HG03354 (cell line): ENCODE data around the gene TRIM52.
"Not testable (repeated sequence)": the region's sequence is repeated elsewhere in the genome, so short reads cannot be mapped to it uniquely, and the experiment has no call there.

Source experiments
- ATAC-seq: cut with Tn5 transposase; IDR thresholded peaks from one replicate; pipeline ENCODE4 v1.9.1; 2021; ENCODE audit warnings: mild to moderate bottlenecking; ENCODE audit not compliant: unreplicated experiment, poor library complexity, severe bottlenecking

Gene TRIM52

DNA sequence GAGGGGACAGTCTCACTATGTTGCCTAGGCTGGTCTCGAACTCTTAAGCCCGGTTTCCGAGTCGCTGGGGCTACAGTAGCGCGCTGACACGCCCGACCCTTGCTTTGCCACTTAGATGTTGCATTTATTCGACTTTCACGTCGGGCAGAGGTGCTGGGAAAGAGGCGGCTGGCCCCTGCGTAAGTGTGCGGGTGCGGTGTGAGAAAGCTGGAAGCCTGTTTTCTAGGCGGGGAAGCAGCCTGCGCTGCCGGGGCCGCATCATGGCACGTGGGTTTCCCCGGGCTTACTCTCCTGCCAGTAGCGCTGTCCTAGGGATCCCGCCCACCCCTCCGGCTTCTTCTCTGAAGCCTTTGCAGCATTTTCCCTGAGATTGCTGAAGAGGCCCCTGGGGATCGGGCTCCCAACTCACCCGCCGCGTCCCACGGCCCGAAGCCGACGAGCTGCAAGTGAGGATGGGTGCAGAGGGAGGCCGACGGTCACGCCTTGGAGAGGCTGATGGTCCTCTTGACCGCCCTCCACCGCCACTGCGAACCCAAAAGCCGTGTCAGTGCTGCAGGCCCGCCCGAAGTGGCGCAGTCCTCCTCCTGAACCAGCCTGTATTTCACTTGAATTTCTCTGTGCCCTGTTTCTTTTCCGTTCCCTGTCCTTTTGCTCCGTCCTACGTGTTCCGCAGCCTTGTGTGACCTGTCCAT, 43.7 kb downstream of the TRIM52 start:
- ATAC-seq, result peak; percentile 25

DNA sequence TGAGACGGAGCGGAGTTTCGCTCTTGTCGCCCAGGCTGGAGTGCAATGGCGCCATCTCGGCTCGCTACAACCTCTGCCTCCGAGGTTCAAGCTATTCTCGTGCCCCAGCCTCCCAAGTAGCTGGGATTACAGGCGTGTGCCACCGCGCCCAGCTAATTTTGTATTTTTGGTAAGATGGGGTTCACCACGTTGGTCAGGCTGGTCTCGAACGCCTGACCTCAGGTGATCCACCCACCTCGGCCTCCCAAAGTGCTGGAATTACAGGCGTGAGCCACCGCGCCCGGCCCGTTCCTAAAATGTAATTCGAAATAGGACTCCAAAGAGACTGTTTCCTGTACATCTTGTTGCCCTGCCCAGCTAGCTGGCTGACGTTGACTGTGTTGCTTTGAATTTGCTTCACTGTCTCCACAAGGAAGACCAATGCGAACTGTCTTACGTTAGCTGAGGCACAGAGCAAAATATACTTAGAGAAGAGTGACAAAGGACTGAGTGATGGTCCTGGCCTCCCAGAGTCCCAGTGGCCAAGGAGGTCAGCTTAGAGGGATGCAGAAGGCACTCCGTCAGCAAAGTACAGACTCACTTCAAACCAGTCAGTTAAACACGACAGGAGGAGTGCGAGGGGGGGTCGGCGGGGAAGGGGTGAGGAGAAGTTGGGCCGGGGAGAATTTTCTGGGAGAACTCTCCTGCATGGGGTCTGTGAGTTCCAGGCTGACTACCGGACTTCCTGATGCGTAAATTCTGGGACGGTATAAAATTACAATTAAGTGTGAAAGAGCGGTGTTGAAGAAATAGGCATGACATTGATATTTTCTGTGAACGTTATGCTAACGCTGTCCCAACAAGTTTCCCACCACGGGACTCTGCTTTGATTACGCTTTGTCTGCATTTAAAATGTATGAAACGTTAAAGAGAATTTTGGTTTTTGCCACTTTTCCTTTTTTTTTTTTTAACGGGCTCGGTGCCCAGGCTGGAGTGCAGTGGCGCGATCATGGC, 44.6 kb downstream of the TRIM52 start:
- no peak for ATAC-seq

DNA sequence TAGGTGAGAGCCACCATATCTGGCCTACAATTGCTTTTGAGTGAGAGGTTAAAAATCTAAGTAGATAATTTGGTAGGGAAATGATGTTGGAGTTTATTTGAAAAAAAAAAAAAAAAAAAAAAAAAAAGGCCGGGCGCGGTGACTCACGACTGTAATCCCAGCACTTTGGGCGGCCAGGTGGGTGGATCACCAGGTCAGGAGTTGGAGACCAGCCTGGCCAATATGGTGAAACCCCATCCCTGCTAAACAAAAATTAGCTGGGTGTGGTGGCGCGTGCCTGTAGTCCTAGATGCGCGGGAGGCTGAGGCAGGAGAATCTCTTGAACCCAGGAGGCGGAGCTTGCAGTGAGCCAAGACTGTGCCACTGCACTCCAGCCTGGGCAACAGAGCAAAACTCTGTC, 46.7 kb downstream of the TRIM52 start:
- not testable (repeated sequence) for ATAC-seq

DNA sequence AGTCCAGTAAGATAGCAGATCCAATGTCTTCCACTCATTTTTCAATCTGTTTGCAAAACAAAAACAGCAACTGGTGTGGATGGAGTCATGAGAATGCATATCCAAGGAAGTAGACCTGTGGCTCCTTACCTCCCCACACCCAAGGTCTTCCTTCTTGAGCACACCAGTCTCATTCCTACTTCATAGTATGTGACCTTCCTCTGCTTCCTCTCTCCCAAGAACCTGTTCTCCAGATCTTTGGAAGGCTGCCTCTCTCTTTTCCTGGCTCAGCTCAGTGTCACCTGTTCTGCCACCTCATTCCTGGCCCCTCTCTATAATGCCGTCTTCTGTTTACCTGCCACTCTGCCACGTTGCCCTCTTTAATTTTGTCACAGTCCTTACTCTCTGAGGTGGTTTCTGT, 48.0 kb downstream of the TRIM52 start:
- ATAC-seq, result no peak

DNA sequence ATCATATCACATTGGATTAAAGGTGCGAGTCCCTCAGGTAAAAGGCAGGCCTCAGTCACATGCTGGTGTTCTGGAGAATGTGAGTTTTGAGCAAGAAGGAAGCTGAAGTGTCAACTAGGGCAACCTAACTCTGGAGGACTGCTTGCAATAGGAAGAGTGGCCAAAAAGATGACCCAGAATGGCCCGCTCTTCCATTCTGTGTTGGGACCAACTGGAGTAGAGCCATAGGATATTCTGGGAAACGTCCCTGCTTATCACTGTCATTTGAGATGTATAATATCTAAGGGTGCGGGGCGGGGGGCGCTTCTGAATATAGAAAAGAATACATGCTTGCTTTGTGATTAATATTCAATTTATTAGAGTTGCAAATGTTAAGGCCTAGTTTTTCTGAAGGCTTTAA, 48.9 kb downstream of the TRIM52 start:
- ATAC-seq, result no peak

DNA sequence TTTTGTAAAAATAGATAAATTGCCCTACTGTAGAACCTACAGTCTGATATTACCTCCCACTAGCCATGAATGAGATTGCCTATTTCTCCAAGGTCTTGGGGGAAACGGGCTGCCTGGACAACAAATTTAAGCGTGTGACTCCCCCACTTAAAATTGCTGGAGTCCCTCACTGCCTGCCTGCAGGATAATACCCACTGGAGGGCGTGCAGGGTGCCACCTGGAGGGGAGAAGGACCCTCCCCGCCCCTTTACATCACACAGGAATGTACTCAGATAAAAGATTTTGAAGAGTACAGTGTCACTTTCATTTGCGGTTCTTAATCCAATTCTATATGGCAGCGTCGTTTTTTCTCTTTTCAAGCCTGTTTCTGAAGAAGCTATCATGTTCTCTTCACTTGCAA, 49.7 kb downstream of the TRIM52 start:
- no peak for ATAC-seq

DNA sequence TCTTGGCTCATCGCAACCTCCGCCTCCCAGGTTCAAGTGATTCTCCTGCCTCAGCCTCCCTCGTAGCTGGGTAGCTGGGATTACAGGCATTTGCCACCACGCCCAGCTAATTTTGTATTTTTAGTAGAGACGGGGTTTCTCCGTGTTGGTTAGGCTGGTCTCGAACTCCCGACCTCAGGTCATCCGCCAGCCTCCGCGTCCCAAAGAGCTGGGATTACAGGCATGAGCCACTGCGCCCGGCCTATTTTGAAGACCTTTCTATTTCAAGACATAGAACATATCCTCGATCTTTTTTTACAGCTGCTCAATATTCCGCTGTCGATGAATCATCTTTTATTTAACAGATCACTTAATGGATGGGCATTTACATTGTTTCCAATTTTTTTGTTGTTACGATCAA, 50.2 kb downstream of the TRIM52 start:
- ATAC-seq, result not testable (repeated sequence)

DNA sequence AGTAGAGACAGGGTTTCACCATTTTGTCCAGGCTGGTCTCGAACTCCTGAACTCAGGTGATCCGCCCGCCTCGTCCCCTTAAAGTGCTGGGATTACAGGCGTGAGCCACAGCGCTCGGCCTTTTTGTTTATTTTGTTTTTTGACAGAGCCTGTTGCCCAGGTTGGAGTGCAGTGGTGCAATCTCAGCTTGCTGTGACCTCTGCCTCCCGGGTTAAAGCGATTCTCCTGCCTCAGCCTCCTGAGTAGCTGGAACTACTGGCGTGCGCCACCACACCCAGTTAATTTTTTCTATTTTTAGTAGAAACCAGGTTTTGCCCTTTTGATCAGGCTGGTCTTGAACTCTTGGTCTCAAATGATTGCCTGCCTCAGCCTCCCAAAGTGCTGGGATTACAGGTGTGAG, 50.8 kb downstream of the TRIM52 start:
- ATAC-seq, result not testable (repeated sequence)

DNA sequence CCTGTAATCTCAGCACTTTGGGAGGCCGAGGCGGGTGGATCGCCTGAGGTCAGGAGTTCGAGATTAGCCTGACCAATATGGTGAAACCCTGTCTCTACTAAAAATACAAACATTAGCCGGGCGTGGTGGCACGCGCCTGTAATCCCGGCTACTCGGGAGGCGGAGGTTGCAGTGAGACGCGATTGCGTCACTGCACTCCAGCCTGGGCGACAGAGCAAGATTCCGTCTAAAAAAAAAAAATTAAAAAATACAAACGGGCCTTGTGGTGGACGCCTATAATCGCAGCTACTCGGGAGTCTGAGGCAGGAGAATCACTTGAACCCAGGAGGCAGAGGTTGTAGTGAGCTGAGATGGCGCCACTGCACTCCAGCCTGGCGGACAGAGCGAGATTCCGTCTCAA, 51.9 kb downstream of the TRIM52 start:
- not testable (repeated sequence) for ATAC-seq

DNA sequence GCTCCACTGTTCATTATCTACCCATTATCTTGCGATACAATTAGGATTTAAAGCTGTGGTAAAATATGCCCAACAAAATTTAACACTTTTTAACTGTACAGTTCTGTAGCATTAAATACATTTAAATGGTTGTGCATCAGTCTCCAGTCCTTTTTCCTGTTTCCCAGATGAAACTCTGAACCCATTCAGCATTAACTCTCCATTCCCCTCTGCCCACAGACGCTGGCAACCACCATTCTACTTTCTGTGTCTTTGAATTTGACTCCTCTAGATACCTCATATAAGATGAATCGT, 53.0 kb downstream of the TRIM52 start:
- ATAC-seq, result no peak

DNA sequence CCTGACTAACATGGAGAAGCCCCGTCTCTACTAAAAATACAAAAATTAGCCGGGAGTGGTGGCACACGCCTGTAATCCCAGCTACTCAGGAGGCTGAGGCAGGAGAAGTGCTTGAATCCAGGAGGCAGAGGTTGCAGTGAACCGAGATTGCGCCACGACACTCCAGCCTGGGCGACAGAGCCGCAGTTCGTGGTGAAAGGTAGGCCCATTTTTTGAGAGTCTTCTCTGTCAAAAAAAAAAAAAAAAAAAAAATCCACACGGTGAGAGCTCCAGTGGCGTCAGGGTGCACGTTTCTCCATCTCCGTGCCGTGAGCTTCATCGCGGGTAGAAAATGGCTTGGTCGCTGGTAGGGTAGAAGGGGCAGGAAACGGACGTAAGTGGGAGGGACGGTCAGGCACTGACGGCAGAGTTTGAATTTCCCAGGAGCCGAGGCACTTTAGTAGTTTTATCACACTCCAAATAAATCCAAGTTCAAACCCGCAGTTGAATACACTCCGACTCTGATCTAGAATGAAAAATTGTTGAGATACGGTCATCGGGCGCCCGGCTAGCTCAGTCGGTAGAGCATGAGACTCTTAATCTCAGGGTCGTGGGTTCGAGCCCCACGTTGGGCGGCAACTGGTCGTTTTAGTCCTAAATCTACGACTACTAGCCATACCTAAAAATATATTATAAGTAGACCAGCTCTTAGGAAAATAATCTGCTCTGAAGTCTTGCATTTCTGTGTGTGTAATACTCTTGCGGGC, 53.6 kb downstream of the TRIM52 start:
- ATAC-seq, result peak; percentile 39

DNA sequence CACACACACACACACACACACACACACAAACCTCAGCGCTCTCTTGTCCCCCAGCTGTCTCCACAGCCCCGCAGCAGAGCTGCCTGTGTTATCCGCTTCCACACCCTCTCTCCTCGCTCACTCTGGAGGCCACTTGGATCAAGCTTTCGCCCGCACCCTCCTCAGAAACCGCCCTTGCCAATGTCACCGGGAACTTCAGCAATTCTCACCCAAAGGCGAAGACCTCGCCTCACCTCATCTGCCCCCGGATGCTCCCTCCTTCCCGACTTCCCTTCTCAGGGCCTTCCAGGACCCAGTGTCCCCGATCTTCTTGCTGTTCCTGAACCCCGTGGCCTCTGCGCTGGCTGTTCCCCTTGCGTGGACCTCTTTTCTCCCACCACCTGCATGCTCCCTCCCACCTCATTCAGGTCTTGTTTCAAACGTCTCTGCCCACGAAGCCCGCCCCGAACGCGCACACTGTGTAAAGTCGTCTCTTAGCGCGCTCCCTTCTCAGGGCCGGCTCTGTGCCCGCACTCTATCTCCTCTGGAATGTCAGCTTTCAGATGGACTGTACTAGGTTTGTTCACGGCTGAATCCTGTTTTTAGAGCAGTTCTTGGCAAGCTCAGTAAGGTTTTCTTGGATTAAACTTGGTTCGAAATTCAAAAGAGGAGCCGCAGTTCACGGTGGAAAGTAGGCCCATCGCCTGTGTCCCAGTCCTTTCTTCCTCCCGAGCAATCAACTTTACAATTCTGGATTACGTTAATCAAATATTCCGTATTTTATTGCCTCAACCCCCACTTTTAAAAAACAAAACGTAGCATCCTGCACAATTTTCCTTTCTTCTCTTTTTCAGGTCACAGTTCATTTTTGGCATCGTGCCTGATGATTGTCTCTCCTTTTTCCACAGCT, 54.9 kb downstream of the TRIM52 start:
- no peak for ATAC-seq
